Measurements from ENCODE around the gene UQCR10.
A peak's percentile ranks its signal among the peaks of the same experiment; 100 is the strongest.

Gene UQCR10

DNA sequence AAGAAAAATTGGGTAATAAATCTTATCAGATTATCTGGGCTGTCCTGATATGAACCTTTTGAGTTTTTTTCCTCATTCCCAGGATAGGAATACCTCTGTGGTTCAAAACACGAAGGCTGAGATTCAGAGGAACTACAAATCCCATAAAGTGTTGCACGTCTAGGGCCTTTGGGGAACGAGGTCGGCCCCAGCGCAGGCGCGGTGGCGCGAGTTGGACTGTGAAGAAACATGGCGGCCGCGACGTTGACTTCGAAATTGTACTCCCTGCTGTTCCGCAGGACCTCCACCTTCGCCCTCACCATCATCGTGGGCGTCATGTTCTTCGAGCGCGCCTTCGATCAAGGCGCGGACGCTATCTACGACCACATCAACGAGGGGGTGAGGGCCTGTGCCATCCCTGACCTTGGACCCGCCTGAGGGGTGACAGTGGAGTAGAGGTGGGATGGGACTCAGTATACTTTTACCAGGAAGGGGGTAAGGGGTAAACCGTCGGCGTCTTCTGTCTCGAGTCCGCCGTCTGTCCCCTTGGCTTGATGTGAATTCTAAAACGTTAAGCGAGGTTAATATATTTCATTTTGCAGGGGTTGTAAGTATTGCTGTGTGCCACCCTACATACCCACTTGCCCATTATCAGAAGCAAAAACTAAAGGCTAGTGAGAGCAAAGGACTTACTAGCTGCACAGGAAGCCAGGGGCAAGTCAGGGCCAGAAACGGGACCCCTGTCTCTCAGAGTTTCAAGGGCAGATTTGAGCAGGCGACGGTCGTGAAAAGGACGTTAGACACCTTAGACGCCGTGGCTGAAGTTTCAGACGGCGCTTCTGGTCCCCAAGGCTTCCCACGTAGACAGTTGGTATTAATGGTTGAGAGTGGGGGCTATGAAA, at the start of gene UQCR10:
Gene UQCR10 (plus strand): TSS at position 199 of the 881 bp plus-strand sequence. CDS start 30 bp downstream, at position 229.
- DNase-seq (ENCODE audit: low read depth in 3 of 3) = peak; percentile 88 to 89 (median 88)

DNA sequence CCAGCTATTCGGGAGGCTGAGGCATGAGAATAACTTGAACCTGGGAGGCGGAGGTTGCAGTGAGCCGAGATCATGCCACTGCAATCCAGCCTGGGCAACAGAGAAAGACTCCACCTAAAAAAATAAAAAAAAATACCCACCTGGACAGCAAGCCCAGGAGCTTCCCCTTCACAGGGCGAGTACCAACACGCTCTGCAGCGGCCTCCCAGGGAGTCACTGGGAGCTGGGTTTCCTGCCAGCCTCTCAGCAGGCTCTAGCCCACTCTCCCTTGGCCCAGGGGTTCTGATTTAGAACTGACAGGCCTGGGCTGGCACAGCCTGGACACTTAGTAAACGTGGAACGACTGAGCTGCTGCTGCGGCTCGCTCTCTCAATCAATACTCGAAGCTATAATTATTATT, 49.4 kb upstream of the UQCR10 start:
- DNase-seq (ENCODE audit: low read depth in 3 of 3) = no peak

- no peak for DNase-seq (ENCODE audit: low read depth in 3 of 3)
Measured at GRCh38 chr22:29718949-29719898, 47.9 kb upstream of the UQCR10 start.

GRCh38 chr22:29719899-29720645, 47.1 kb upstream of the UQCR10 start, which contains the start of gene CABP7:
Gene CABP7 (plus strand): TSS chr22:29720003. CDS start chr22:29720425, 422 bp downstream.
- no peak for DNase-seq (ENCODE audit: low read depth in 3 of 3)

- DNase-seq (ENCODE audit: low read depth in 3 of 3) = no peak
Measured at GRCh38 chr22:29720811-29721323, 46.3 kb upstream of the UQCR10 start.

- DNase-seq (ENCODE audit: low read depth in 3 of 3) = no peak
Measured at GRCh38 chr22:29722151-29722550, 45.0 kb upstream of the UQCR10 start.

GRCh38 chr22:29722587-29722986, 44.6 kb upstream of the UQCR10 start:
- no peak for DNase-seq (ENCODE audit: low read depth in 3 of 3)

DNA sequence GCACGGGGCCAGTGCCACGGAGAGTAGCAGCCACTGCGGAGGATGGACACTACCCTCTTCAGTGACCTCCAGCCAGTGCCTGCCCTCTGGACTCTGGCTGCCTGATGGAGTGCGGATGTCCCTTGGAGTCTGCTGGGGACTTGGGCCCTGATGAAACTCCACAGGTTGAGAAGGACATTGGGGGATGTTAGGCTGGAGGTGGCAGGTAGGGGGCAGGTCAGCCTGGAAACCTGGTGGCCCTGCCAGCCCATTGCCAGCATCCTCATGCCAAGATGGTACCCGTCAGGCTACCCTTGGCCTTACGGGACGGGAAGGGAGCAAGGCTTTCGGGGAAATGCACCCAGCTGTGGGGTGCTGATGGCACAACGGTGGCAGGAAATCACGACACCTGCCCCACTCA, 43.4 kb upstream of the UQCR10 start:
- DNase-seq (ENCODE audit: low read depth in 3 of 3) = no peak

DNA sequence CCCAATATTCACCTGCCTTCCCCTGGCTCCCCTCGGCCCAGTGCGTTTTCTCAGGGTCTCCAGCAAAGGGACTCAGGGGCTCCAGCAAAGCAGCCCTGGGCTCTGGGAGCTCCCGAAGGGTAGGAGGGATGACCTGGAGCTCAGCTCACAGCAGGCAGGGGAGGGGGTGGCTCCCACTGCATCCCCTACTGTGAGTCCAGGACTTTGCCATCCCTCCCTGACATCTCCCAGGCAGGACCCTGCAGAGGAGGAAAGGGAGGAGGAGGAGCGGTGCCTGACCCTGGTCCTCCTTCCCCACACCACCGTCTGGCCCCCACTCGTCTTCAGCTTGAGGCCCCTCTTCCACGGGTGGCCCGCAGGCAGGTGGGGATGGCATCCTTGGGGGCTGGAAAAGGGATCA, 42.3 kb upstream of the UQCR10 start:
- DNase-seq (ENCODE audit: low read depth in 3 of 3) = no peak

DNA sequence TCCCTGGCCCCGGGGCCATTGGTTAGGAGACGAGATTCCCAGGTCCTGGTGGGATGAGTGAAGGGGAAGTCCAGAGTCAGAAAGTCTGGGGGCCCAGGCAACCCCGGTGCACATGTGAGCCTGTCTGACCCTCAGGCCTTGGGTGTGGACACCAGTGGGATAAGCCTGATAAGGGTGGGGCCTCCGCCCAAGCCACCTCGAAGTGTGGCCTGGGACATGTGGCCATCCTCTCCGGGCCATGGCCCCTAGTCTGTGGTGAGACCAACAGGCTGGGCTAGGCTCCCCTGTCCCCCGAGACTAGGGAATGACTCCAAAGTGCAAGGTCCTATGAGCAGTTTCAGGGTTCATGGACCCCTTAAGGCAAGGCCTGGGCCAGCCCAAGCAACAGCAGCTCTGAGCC, 41.1 kb upstream of the UQCR10 start:
- DNase-seq (ENCODE audit: low read depth in 3 of 3) = no peak

DNA sequence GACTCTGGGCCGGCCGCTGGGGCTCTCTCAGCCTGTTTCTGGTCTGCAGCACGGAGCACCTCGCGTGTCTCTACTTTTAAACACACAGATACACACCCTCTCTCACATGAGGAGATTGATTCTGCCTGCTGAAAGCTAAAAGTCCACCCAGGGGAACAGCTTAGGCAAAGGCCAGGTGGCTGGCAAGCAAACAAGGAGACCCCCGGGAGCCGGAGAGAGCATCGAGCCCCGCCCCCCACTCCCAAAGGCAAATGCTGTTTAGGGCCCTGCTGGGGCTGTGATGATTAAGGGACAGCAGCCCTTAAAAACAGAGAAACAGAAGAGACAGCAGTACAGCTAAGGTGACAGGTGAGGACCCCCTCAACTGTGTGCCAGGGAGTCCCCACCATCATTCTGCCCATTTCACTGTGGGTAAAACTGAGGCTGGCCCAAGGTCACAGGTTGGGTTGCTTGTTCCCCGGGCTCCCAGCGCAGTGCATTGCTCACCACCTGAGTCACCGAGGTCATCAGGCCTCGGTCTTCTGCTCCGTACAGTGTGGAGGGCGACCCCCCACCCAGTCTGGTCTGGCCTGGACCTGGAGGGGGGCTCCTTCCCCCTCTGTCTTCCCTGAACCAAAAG, 40.5 kb upstream of the UQCR10 start:
- no peak for DNase-seq (ENCODE audit: low read depth in 3 of 3)

GRCh38 chr22:29727131-29727523, 40.0 kb upstream of the UQCR10 start:
- no peak for DNase-seq (ENCODE audit: low read depth in 3 of 3)

GRCh38 chr22:29729161-29729560, 38.0 kb upstream of the UQCR10 start:
- DNase-seq (ENCODE audit: low read depth in 3 of 3) = no peak

- DNase-seq (ENCODE audit: low read depth in 3 of 3) = no peak
Measured at GRCh38 chr22:29731058-29731850, 35.9 kb upstream of the UQCR10 start.

GRCh38 chr22:29732883-29733282, 34.3 kb upstream of the UQCR10 start:
- DNase-seq (ENCODE audit: low read depth in 3 of 3) = no peak

DNA sequence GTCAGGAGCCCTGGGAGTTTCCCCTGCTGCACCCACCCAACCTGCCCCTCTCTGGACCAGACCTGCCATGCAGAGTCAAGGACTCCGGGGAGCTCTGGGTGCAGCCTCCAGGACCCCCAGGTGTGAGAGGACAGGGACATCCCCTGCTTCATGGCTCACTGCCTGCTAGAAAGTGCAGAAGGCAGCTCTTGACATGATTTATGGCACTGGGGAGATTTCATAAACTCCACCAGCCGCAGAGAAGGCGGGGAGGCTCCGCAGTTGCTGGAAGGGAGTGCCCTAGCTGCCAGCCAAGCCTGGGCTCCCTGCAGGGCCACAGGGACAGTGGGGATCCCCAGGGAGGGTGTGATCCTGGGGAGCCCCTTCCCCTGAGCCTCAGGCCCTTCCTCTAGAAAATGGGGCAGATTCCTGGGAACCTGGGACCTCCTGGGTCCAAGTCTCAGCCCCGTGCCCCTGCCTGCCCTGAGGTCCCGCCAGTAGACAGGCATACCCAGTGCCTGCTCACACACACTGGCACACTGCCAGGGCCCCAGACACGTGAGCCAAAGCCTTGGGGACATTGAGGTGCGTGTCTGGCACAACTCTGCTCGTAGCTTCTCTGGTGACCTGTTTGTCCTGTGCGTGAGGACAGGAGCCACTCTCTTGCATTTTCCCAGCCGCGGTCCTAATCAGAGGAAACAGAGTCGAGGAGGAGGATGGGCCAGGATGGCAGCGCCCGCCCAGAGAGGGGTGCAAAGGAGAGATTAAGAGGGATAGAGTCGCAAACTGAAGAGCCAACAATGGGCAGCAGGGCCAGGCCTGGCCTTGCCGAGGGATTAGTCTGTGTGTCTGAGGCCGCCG, 33.6 kb upstream of the UQCR10 start:
- no peak for DNase-seq (ENCODE audit: low read depth in 3 of 3)

- DNase-seq (ENCODE audit: low read depth in 3 of 3) = no peak
Measured at GRCh38 chr22:29734406-29734805, 32.8 kb upstream of the UQCR10 start.

DNA sequence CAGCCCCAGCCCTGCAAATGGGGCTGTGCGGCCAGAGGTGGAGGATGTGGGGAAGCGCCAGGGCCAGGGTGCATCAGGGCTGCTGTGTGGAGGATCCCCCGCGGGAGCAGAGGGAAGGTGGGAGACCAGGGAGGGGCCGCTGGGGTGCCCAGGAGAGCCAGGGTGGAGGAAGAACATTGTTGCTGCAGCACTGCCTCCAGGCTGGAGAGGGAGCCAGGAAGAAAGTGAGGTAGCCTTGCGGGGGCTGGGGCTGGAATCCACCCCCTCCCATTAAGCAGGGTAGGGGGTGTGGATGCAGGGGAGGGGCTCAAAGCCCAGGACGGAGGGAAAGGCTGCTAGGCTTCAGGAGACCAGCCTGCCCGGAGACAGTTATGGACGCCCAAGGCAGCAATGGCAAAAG, 32.3 kb upstream of the UQCR10 start:
- no peak for DNase-seq (ENCODE audit: low read depth in 3 of 3)

DNA sequence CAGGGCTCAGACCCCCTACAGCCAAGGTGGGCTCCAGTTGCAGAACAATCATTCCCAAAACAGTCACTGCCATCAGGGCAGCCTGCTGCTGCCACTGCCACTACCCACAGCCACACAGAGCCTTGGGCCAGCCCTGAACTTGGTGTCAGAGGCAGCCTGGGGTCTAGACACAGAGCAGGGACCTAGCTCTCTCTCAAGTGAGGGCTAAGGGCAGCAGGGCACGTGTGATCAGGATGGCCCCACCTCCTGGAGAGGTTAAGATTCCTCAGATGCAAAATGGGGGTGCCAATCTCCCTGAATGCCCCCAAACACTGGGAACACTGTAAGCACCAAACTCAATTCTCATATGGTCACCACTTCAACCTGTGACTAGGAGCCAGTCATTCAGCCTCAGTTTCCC, 31.8 kb upstream of the UQCR10 start:
- DNase-seq (ENCODE audit: low read depth in 3 of 3) = no peak
